Osteoblast (primary cell): Measurements from ENCODE around the gene G6PC2. TPM values are rescaled to one million over a fixed set of nuclear protein-coding genes. Genes with fewer than 3 reads are reported as not detected.

Source experiments
- DNase-seq: peaks from one replicate; pipeline ENCODE4 v3.0.0; 2011; ENCODE audit warnings: low spot score, mixed read lengths; ENCODE audit not compliant: insufficient read length; ENCODE audit errors: missing footprints
- H2AFZ ChIP-seq: 2 replicates; pipeline ENCODE4 v1.6.0; 2011; ENCODE audit warnings: mild to moderate bottlenecking, low read length
- H3K27ac ChIP-seq: 2 replicates; pipeline ENCODE4 v1.5.1; 2011; ENCODE audit warnings: mild to moderate bottlenecking, low read depth, low read length, moderate library complexity
- H3K27me3 ChIP-seq: 2 replicates; pipeline ENCODE4 v1.6.0; 2012; ENCODE audit warnings: mild to moderate bottlenecking, control low read depth, inconsistent platforms, low read length, moderate library complexity; ENCODE audit not compliant: insufficient read depth
- H3K36me3 ChIP-seq: 2 replicates; pipeline ENCODE4 v1.5.1; 2011; ENCODE audit warnings: mild to moderate bottlenecking, low read length, control low read depth, moderate library complexity; ENCODE audit not compliant: insufficient read depth
- H3K4me1 ChIP-seq: 2 replicates; pipeline ENCODE4 v1.5.1; 2011; ENCODE audit warnings: mild to moderate bottlenecking, low read length, control low read depth, moderate library complexity; ENCODE audit not compliant: insufficient read depth
- H3K4me2 ChIP-seq: 2 replicates; pipeline ENCODE4 v1.6.0; 2011; ENCODE audit warnings: mild to moderate bottlenecking, low read length; ENCODE audit not compliant: insufficient read depth
- H3K4me3 ChIP-seq: fragments of 200-600 bp; sonication (generic); 3 replicates; pipeline ENCODE4 v1.5.1; 2012; ENCODE audit warnings: mild to moderate bottlenecking, low read length, inconsistent platforms; ENCODE audit not compliant: insufficient read depth
- H3K79me2 ChIP-seq: 2 replicates; pipeline ENCODE4 v1.6.0; 2012; ENCODE audit warnings: mild to moderate bottlenecking, low read length, control low read depth, inconsistent platforms; ENCODE audit not compliant: insufficient read depth
- H3K9me3 ChIP-seq: 2 replicates; pipeline ENCODE4 v1.5.1; 2011; ENCODE audit warnings: low read depth, low read length, control low read depth
- H4K20me1 ChIP-seq: 2 replicates; pipeline ENCODE4 v1.6.0; 2012; ENCODE audit warnings: mild to moderate bottlenecking, low read length, control low read depth; ENCODE audit not compliant: insufficient read depth
- total RNA-seq: library from RNA; depleted of rRNA; stranded (reverse); fragments of >200 nt; gene quantifications from 2 replicates; pipeline ENCODE4 v1.2.3, GENCODE V29; 2012
- TF ChIP-seq, protein P1 (sequence below): IDR thresholded peaks from 2 replicates; pipeline ENCODE4 v1.5.1; 2011; ENCODE audit warnings: mild to moderate bottlenecking, low read depth, low read length, moderate library complexity; ENCODE audit errors: extremely low read depth

The G6PC2 gene
- total RNA-seq, 1 donor = not detected

DNA sequence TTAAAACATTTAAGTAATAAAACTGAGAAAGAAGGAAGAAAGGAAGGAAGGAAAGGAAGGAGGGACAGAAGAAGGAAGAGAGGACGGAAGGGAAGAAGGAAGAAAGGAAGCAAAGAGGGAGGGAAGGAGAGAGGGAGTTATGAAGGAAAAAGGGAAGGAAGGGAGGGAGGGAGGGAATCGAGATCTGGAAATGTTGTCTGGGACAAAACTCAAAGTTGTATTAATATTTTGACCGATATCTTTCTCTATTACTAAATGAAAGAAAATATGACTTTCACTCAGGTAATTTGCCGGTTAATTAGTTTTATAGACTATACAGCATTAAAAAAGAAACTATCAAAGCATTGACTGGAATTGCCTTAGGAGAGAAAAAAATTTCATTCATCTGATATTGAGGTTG, 44.4 kb downstream of the G6PC2 start:
- H3K36me3 ChIP-seq = no peaks in the 10 kb centered on the region
- TF ChIP-seq, protein P1, sequence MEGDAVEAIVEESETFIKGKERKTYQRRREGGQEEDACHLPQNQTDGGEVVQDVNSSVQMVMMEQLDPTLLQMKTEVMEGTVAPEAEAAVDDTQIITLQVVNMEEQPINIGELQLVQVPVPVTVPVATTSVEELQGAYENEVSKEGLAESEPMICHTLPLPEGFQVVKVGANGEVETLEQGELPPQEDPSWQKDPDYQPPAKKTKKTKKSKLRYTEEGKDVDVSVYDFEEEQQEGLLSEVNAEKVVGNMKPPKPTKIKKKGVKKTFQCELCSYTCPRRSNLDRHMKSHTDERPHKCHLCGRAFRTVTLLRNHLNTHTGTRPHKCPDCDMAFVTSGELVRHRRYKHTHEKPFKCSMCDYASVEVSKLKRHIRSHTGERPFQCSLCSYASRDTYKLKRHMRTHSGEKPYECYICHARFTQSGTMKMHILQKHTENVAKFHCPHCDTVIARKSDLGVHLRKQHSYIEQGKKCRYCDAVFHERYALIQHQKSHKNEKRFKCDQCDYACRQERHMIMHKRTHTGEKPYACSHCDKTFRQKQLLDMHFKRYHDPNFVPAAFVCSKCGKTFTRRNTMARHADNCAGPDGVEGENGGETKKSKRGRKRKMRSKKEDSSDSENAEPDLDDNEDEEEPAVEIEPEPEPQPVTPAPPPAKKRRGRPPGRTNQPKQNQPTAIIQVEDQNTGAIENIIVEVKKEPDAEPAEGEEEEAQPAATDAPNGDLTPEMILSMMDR = no peak
- no peaks in the 10 kb centered on the region for H3K9me3 ChIP-seq
- H4K20me1 ChIP-seq = no peaks in the 10 kb centered on the region
- no peak overlapping the region for H3K4me3 ChIP-seq
- no peak overlapping the region for H3K27ac ChIP-seq
- DNase-seq = no peak
- no peak overlapping the region for H3K4me2 ChIP-seq
- no peaks in the 10 kb centered on the region for H3K79me2 ChIP-seq
- H3K4me1 ChIP-seq = no peaks in the 10 kb centered on the region
- peaks cover 11% of the 10 kb centered on the region for H3K27me3 ChIP-seq
- no peak overlapping the region for H2AFZ ChIP-seq

DNA sequence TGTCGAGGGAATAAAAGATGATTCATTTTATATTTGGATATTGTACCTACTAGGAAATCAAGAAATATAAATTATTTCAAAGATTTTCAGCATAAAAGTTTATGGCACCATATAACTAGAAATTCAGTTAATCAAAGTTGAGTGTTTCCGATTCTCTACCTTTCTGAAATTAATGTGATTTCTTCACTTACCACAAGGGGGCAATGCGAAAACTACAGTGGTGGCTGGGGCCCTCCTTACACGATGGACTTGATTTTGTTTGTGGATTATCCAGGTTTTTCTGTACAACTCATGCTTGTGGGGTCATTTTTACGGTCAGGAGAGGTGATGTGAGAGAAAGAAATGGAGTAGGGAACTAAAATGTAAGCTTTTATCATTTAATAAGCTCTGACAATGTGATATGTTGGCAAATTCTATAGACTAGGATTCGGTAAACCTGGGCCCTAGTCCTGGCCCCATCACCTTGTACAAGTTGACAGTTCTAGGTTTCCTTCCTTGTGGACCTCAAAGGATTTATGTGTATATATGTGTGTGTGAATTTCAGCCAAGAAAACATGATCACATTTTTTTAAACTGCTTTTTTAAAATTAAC, 47.6 kb downstream of the G6PC2 start:
- H3K79me2 ChIP-seq = no peaks in the 10 kb centered on the region
- no peak overlapping the region for H3K4me3 ChIP-seq
- peaks cover 11% of the 10 kb centered on the region for H3K27me3 ChIP-seq
- H3K36me3 ChIP-seq = no peaks in the 10 kb centered on the region
- H4K20me1 ChIP-seq = no peaks in the 10 kb centered on the region
- no peak overlapping the region for H3K4me2 ChIP-seq
- no peak for DNase-seq
- no peak overlapping the region for H3K27ac ChIP-seq
- TF ChIP-seq, protein P1 = peak; percentile 79
- peak overlapping the region; percentile 63 for H2AFZ ChIP-seq
- no peaks in the 10 kb centered on the region for H3K4me1 ChIP-seq
- H3K9me3 ChIP-seq = no peaks in the 10 kb centered on the region

DNA sequence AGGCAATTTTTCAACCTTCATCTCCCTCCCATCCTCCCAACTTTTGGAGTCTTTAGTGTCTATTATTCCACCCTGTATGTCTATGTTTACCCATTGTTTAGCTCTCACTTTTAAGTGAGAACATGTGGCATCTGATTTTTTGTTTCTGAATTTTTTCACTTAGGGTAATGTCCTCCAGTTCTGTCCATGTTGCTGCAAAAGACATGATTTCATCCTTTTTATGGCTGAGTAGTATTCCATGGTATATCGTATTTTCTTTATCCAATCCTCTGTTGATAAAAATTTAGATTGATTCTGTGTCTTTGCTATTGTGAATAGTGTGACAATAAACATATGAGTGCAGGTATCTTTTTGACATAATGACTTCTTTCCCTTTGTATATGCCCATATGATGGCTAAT, 48.2 kb downstream of the G6PC2 start:
- Histone ChIP-seq H3K9me3 (no peaks in the 10 kb centered on the region), H3K4me3 (no peak overlapping the region), H3K4me1 (no peaks in the 10 kb centered on the region), H3K27ac (no peak overlapping the region), H3K4me2 (no peak overlapping the region), H3K36me3 (no peaks in the 10 kb centered on the region), H4K20me1 (no peaks in the 10 kb centered on the region), H3K27me3 (peaks cover 11% of the 10 kb centered on the region), H2AFZ (no peak overlapping the region), H3K79me2 (no peaks in the 10 kb centered on the region)
- no peak for DNase-seq
- TF ChIP-seq, protein P1 = no peak

DNA sequence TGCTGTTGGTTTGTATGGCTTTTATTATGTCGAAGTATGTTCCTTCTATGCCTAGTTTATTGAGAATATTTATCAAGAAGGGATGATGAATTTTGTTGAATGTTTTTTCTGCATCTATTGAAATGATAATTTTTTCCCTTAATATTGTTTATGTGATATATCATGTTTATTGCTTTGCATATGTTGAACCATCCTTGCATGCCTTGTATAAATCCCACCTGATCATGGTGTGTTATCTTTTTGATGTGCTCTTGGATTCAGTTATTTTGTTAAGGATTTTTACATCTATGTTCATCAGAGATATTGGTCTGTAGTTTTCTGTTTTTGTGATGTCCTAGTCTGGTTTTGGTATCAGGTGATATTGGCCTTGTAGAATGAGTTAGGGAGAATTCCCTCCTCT, 50.8 kb downstream of the G6PC2 start:
- Histone ChIP-seq H3K4me3 (no peak overlapping the region), H3K27ac (no peak overlapping the region), H3K4me2 (no peak overlapping the region), H3K36me3 (no peaks in the 10 kb centered on the region), H3K27me3 (no peaks in the 10 kb centered on the region), H3K79me2 (no peaks in the 10 kb centered on the region), H2AFZ (no peak overlapping the region), H3K9me3 (no peaks in the 10 kb centered on the region), H3K4me1 (no peaks in the 10 kb centered on the region), H4K20me1 (no peaks in the 10 kb centered on the region)
- DNase-seq = no peak
- TF ChIP-seq, protein P1 = no peak
